Liver (tissue), 3 donors: ENCODE measurements around the gene VTCN1.

ENCODE experiments used
- CTCF ChIP-seq: fragments of 150-350 bp; IDR thresholded peaks from 2 replicates; pipeline ENCODE4 v1.5.1; 2017; ENCODE audit warnings: improper control_type of control experiment, low read depth, low read length; ENCODE audit not compliant: missing input control
- EGR1 ChIP-seq, 2 donors: IDR thresholded peaks; 2 replicates each; pipeline ENCODE4 v1.6.1; 2016 to 2018; ENCODE audit warnings: antibody characterized with exemption in 2 of 2, low read depth in 2 of 2
- GABPA ChIP-seq, 2 donors: IDR thresholded peaks in 1 of 2; conservative IDR thresholded peaks in 1 of 2; 2 replicates each; pipeline ENCODE4 v1.6.1; 2016; ENCODE audit warnings: antibody characterized with exemption in 2 of 2, mild to moderate bottlenecking in 1 of 2, moderate library complexity in 1 of 2
- HNF4A ChIP-seq, 2 donors: conservative IDR thresholded peaks; 2 replicates each; pipeline ENCODE4 v1.6.1; 2016; ENCODE audit warnings: antibody characterized with exemption in 2 of 2, mild to moderate bottlenecking in 2 of 2
- HNF4G ChIP-seq: IDR thresholded peaks from 2 replicates; pipeline ENCODE4 v1.6.1; 2016; ENCODE audit warnings: antibody characterized with exemption
- JUND ChIP-seq, 2 donors: IDR thresholded peaks; 2 replicates each; pipeline ENCODE4 v1.6.1; 2016; ENCODE audit warnings: antibody characterized with exemption in 2 of 2
- RAD21 ChIP-seq, 2 donors: IDR thresholded peaks; 2 replicates each; pipeline ENCODE4 v1.6.1; 2016; ENCODE audit warnings: antibody characterized with exemption in 2 of 2, mild to moderate bottlenecking in 2 of 2
- REST ChIP-seq: IDR thresholded peaks from 2 replicates; pipeline ENCODE4 v1.6.1; 2016; ENCODE audit warnings: antibody characterized with exemption, mild to moderate bottlenecking
- RXRA ChIP-seq, 2 donors: IDR thresholded peaks; 2 replicates each; pipeline ENCODE4 v1.6.1; 2017 to 2018; ENCODE audit warnings: antibody characterized with exemption in 2 of 2, mild to moderate bottlenecking in 1 of 2
- SP1 ChIP-seq: IDR thresholded peaks from 2 replicates; pipeline ENCODE4 v1.6.1; 2018; ENCODE audit warnings: antibody characterized with exemption, mild to moderate bottlenecking
- TAF1 ChIP-seq: conservative IDR thresholded peaks from 2 replicates; pipeline ENCODE4 v1.6.1; 2016; ENCODE audit warnings: antibody characterized with exemption, mild to moderate bottlenecking
- TF ChIP-seq, protein P1 (sequence below): IDR thresholded peaks from 2 replicates; pipeline ENCODE4 v1.6.1; 2016; ENCODE audit warnings: antibody characterized with exemption
- TF ChIP-seq, protein P2 (sequence below): IDR thresholded peaks from 2 replicates; pipeline ENCODE4 v1.6.1; 2016; ENCODE audit warnings: antibody characterized with exemption
- TF ChIP-seq, protein P3 (sequence below): IDR thresholded peaks from 2 replicates; pipeline ENCODE4 v1.6.1; 2016; ENCODE audit warnings: antibody characterized with exemption
- donor health status: healthy.
- donor health status: healthy.

- TF ChIP-seq REST (no peak), CTCF (no peak), SP1 (no peak), RAD21 (IDR thresholded peaks at IDR 0.05) (no peak), GABPA (IDR thresholded peaks at IDR 0.05 in 1 of 2, conservative IDR thresholded peaks at IDR 0.05 in 1 of 2) (no peak), HNF4A (conservative IDR thresholded peaks at IDR 0.05) (no peak), RXRA (IDR thresholded peaks at IDR 0.05) (no peak), HNF4G (no peak), TAF1 (no peak), JUND (IDR thresholded peaks at IDR 0.05) (no peak), EGR1 (IDR thresholded peaks at IDR 0.05; ENCODE audit: low read depth in 2 of 2) (no peak)
- TF ChIP-seq, protein P1, sequence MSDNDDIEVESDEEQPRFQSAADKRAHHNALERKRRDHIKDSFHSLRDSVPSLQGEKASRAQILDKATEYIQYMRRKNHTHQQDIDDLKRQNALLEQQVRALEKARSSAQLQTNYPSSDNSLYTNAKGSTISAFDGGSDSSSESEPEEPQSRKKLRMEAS = no peak
- TF ChIP-seq, protein P2, sequence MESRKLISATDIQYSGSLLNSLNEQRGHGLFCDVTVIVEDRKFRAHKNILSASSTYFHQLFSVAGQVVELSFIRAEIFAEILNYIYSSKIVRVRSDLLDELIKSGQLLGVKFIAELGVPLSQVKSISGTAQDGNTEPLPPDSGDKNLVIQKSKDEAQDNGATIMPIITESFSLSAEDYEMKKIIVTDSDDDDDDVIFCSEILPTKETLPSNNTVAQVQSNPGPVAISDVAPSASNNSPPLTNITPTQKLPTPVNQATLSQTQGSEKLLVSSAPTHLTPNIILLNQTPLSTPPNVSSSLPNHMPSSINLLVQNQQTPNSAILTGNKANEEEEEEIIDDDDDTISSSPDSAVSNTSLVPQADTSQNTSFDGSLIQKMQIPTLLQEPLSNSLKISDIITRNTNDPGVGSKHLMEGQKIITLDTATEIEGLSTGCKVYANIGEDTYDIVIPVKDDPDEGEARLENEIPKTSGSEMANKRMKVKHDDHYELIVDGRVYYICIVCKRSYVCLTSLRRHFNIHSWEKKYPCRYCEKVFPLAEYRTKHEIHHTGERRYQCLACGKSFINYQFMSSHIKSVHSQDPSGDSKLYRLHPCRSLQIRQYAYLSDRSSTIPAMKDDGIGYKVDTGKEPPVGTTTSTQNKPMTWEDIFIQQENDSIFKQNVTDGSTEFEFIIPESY = no peak
- TF ChIP-seq, protein P3, sequence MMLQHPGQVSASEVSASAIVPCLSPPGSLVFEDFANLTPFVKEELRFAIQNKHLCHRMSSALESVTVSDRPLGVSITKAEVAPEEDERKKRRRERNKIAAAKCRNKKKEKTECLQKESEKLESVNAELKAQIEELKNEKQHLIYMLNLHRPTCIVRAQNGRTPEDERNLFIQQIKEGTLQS = no peak
These were observed 46.6 kb upstream of the VTCN1 start for GRCh38 chr1:117257291-117257690.
